ENCODE measurements around the gene ASAH2. TPM values are rescaled to one million over a fixed set of nuclear protein-coding genes. Genes with fewer than 3 reads are reported as not detected.

ASAH2 gene
- total RNA-seq, 4 donors from 2014 or later: 0.17 to 1.1 (median 0.52) TPM

DNA sequence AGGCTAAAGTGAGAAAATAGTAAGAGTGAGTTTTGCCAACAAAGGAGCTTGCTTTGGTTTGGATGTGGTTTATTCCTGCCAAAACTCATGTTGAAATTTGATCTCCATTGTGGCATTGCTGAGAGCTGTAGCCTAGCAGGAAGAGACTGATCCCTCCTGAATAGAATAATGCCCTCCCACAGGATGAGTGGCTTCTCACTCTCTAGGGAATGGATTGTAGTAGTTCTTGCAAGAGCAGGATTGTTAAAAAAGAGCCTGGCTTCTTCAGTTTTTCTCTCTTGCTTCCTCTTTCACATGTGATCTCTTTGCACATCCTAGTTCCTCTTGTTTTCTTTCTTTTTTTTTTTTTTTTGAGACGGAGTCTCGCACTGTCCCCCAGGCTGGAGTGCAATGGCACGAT lies 34.4 kb downstream of the ASAH2 start:
- H3K27me3 ChIP-seq: no peaks in the 10 kb centered on the region
- TF ChIP-seq POLR2A (IDR thresholded peaks at IDR 0.05; ENCODE audit: low read depth) (no peak), EP300 (IDR thresholded peaks at IDR 0.05) (no peak), POLR2AphosphoS5 (IDR thresholded peaks at IDR 0.05) (no peak)
- TF ChIP-seq, protein P1, sequence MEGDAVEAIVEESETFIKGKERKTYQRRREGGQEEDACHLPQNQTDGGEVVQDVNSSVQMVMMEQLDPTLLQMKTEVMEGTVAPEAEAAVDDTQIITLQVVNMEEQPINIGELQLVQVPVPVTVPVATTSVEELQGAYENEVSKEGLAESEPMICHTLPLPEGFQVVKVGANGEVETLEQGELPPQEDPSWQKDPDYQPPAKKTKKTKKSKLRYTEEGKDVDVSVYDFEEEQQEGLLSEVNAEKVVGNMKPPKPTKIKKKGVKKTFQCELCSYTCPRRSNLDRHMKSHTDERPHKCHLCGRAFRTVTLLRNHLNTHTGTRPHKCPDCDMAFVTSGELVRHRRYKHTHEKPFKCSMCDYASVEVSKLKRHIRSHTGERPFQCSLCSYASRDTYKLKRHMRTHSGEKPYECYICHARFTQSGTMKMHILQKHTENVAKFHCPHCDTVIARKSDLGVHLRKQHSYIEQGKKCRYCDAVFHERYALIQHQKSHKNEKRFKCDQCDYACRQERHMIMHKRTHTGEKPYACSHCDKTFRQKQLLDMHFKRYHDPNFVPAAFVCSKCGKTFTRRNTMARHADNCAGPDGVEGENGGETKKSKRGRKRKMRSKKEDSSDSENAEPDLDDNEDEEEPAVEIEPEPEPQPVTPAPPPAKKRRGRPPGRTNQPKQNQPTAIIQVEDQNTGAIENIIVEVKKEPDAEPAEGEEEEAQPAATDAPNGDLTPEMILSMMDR (IDR thresholded peaks at IDR 0.05): no peak
- no peak overlapping the region for H3K4me3 ChIP-seq
- DNase-seq (ENCODE audit: extremely low spot score): no peak
- no peaks in the 10 kb centered on the region for H3K9me3 ChIP-seq
- WGBS: 73% methylated on average over 3 of the region's 3 CpGs
- H3K27ac ChIP-seq (replicated peaks in 1 of 4): no peak overlapping the region
- no peaks in the 10 kb centered on the region for H3K36me3 ChIP-seq
- intact Hi-C loops (cut with DNase I): no loop called here
- H3K4me1 ChIP-seq: no peaks in the 10 kb centered on the region

DNA sequence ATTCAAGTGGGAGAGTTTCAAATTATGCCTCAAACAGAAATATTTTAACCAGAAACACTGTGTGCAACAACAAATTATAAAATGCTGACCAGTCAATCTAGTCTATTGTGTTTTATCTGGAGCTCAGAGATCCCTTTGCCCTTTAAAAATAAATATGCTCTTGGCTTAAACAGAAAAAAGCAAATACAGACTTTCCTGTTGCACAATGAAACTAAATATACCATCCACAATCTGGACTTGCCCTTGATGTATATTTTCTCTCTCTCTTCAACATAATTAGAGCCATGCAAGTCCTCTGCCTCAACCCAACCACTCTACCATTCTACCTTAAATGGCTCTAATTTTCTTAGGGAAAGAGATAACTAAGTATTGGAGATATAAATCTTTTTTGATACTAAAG lies 34.9 kb downstream of the ASAH2 start:
- Histone ChIP-seq H3K4me3 (no peak overlapping the region), H3K4me1 (no peaks in the 10 kb centered on the region), H3K27me3 (no peaks in the 10 kb centered on the region), H3K27ac (replicated peaks in 1 of 4) (no peak overlapping the region), H3K9me3 (no peaks in the 10 kb centered on the region), H3K36me3 (no peaks in the 10 kb centered on the region)
- DNase-seq (ENCODE audit: extremely low spot score): no peak
- intact Hi-C loops (cut with DNase I): no loop called here
- TF ChIP-seq POLR2A (IDR thresholded peaks at IDR 0.05; ENCODE audit: low read depth) (no peak), EP300 (IDR thresholded peaks at IDR 0.05) (no peak), POLR2AphosphoS5 (IDR thresholded peaks at IDR 0.05) (no peak)
- TF ChIP-seq, protein P1 (IDR thresholded peaks at IDR 0.05): no peak

DNA sequence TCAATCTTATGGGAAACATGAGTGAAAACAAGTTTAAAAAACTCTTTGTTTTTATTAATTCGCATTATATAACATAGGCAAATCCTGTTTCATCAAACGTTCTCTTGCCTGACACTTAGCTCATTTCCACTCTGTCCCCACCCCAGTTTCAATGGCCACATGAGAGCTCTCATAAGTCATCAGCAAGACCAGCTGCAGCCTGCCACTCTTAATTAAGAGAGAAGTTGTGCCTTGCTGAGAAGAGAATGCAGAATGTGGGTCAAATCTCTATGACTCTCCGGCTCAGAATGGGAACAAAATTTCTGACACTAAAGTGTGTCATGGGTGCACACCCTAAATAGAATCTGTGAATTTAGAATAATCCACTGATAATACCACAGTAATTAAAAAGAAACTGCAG lies 39.6 kb downstream of the ASAH2 start:
- Histone ChIP-seq H3K9me3 (no peaks in the 10 kb centered on the region), H3K36me3 (no peaks in the 10 kb centered on the region), H3K4me3 (no peak overlapping the region), H3K27ac (replicated peaks in 1 of 4) (no peak overlapping the region), H3K27me3 (no peaks in the 10 kb centered on the region), H3K4me1 (no peaks in the 10 kb centered on the region)
- no peak for TF ChIP-seq POLR2AphosphoS5 (IDR thresholded peaks at IDR 0.05)
- 60% methylated on average over 3 of the region's 3 CpGs for WGBS
- intact Hi-C loops (cut with DNase I): no loop called here
- DNase-seq (ENCODE audit: extremely low spot score): no peak

DNA sequence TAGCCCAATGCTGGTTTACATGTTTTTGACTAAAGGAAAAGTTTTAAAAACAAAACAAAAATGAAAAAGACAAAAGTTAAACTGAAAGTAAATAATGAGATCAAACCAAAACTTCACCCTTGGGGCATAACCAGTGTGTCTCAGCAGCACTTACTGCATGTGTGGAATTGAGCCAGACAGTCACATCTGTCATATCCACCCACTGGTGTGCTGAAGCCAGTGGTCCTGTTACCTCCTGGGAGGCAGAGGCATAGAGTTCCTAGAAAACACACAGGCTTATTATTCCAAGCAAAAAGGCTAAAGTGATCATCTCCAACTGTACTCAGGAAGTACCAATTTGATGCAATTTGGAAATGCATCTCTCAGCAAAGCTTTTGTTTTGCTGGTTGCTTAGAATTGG lies 40.4 kb downstream of the ASAH2 start:
- TF ChIP-seq EP300 (IDR thresholded peaks at IDR 0.05) (no peak), POLR2AphosphoS5 (IDR thresholded peaks at IDR 0.05) (no peak), POLR2A (IDR thresholded peaks at IDR 0.05; ENCODE audit: low read depth) (no peak)
- TF ChIP-seq, protein P1 (IDR thresholded peaks at IDR 0.05): no peak
- no peak for DNase-seq (ENCODE audit: extremely low spot score)
- no peak overlapping the region for H3K27ac ChIP-seq (replicated peaks in 1 of 4)
- H3K36me3 ChIP-seq: no peaks in the 10 kb centered on the region
- H3K4me3 ChIP-seq: no peak overlapping the region
- intact Hi-C loops (cut with DNase I): no loop called here
- H3K9me3 ChIP-seq: no peaks in the 10 kb centered on the region
- H3K4me1 ChIP-seq: no peaks in the 10 kb centered on the region
- no peaks in the 10 kb centered on the region for H3K27me3 ChIP-seq

Other genes starting within 250 kb of the ASAH2 start
- 10 to 100 TPM; 33.0 to 43.0 (median 34.3) TPM for gene WASHC2A, start 183.6 kb downstream of the ASAH2 start, total RNA-seq

Measured in esophagus muscularis mucosa (tissue), 4 donors.